Measurements from ENCODE around the gene HNRNPK.

Gene HNRNPK

DNA sequence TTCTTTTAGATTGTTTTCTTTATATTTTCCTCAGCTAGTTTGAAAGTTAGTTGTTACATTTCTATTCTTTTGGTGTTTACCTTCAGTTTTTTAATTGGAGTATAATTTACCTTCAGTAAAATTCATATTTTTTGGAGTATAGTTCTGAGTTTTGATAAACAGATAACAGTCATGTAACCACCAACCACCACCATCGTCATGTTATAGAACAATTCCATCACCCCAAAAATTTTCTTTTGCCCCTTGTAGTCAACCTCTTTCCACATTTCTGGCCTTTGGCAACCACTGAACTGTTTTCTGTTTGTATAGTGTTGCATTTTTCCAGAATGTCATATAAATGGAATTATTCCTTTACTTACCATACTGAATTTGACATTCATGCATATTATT is 7.4 kb upstream of the HNRNPK start:
- H3K4me3 ChIP-seq (ENCODE audit: low read depth, low read length): no peak overlapping the region
- TF ChIP-seq, protein P1, sequence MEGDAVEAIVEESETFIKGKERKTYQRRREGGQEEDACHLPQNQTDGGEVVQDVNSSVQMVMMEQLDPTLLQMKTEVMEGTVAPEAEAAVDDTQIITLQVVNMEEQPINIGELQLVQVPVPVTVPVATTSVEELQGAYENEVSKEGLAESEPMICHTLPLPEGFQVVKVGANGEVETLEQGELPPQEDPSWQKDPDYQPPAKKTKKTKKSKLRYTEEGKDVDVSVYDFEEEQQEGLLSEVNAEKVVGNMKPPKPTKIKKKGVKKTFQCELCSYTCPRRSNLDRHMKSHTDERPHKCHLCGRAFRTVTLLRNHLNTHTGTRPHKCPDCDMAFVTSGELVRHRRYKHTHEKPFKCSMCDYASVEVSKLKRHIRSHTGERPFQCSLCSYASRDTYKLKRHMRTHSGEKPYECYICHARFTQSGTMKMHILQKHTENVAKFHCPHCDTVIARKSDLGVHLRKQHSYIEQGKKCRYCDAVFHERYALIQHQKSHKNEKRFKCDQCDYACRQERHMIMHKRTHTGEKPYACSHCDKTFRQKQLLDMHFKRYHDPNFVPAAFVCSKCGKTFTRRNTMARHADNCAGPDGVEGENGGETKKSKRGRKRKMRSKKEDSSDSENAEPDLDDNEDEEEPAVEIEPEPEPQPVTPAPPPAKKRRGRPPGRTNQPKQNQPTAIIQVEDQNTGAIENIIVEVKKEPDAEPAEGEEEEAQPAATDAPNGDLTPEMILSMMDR (IDR thresholded peaks at IDR 0.05; ENCODE audit: control insufficient read depth, extremely low read depth, insufficient read depth): no peak

DNA sequence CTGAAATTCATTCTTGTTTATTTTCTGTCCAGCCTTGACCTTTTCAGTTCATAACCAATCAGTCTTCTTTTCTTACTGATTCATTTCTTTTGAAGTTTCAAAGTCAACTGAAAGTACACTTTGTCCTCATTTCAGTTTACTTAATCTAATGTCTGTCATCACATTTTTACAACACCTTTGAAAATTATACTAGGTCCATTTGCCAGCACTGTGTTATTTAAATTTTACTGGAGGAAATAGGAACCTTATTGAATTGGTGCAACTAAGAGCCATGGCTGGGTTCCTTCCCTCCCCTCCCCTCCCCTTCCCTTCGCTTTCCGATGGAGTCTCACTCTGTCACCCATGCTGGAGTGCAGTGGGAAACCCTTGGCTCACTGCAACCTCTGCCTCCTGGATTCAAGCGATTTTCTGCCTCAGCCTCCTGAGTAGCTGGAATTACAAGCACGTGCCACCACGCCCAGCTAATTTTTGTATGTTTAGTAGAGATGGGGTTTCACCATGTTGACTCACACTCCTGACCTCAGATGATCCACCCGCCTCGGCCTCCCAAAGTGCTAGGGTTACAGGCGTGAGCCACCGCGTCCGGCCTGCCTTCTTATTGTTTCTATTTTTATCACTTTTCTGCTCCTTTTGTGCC is 6.9 kb upstream of the HNRNPK start:
- no peak overlapping the region; the same call in 1 of the 2 replicates for H3K4me3 ChIP-seq (ENCODE audit: low read depth, low read length)
- DNase-seq (ENCODE audit: low read depth): peak; percentile 91

More for the DNA sequence above, 7.4 kb upstream of the HNRNPK start:
- no peak for DNase-seq (ENCODE audit: low read depth)

GRCh38 chr9:83986195-83986594 is 6.2 kb upstream of the HNRNPK start:
- no peak for DNase-seq (ENCODE audit: low read depth)
- H3K4me3 ChIP-seq (ENCODE audit: low read depth, low read length): peak overlapping the region; percentile 25; the same call in 1 of the 2 replicates
- TF ChIP-seq, protein P1 (IDR thresholded peaks at IDR 0.05; ENCODE audit: control insufficient read depth, extremely low read depth, insufficient read depth): no peak

More for the DNA sequence above, 6.9 kb upstream of the HNRNPK start:
- TF ChIP-seq, protein P1 (IDR thresholded peaks at IDR 0.05; ENCODE audit: control insufficient read depth, extremely low read depth, insufficient read depth): no peak

DNA sequence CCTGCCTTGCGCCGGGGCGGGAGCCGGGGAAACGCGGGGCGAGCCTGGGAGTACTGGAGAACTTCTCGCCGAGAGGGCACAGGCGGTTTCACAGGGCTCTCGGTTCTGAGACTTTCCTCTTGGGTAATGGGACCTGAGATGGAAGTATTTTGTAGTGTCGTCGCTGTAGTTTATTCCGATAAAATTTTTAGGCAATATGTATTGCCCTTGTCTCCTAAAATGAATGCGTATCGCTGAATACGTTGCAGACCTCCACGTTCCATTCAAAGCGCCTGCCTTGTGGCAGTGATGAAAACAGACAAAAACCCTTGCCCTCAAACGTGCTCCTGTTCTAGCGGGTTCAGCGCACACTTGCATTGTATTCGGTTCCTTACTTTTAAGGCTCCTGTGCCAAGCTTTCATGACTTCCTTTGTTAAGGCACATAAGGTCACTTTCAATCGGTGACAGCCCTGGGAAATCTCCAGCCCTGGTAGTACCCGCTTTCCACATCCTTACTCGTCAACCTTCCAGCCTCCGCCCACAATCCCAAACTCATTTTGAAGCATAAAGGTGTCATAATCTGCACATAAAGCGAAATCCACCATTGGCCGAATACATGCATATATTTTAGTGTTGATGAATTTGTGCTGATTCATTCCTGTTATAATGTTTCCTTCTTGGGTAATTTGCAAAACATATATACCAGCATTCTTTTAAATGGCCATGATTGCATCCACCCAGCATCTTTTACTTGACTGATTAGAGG is 1.3 kb upstream of the HNRNPK start:
- DNase-seq (ENCODE audit: low read depth): peak; percentile 58
- TF ChIP-seq, protein P1 (IDR thresholded peaks at IDR 0.05; ENCODE audit: control insufficient read depth, extremely low read depth, insufficient read depth): no peak
- peak overlapping the region; percentile 75 for H3K4me3 ChIP-seq (ENCODE audit: low read depth, low read length)

GRCh38 chr9:83980395-83981125 is 545 bp upstream of the HNRNPK start, which contains the start of gene RMI1:
Gene RMI1, plus strand, starts transcription at chr9:83980805. Its CDS starts 20,182 bp downstream, at chr9:84000987.
- DNase-seq (ENCODE audit: low read depth): peak; percentile 90
- TF ChIP-seq, protein P1 (IDR thresholded peaks at IDR 0.05; ENCODE audit: control insufficient read depth, extremely low read depth, insufficient read depth): peak; percentile 25; the same call in 1 of the 2 replicates

DNA sequence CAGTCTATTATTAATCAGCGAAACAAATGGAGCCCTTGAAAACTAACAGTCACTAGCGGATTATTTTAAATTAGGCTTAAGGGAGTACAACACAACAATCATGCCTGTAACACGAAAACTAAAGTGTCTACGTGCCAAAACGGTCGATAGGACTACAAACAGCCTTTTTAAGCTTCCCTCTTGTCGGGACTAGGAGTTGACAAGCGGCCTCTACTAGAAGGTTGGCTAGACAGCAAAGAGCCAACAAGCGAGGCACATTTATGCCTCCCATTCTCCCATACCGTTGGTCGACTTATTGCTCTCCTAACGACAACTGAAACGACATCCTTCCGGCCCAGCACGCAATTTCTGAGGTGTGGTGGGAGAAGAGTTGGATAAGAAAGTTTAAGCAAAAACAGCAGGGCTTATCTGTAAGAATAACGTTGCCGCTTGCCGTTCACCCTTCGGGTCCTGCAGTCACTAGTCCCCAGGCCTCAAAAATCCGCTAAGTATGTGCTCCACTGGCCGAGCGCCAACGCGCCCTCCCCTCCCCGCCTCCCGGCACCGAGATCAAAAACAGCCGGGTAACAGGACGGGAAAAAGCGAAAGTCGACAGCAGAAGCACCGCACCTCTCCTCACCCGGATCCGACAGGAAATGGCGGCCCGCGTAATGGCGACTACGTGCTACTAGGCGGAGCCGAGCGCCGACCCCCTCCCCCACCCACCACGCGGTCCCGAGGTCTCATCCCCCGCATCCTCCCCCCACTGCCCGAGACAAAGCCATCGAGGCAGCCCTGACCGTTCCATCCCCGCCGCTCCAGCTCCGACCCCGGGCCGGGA is 813 bp downstream of the HNRNPK start:
- TF ChIP-seq, protein P1 (IDR thresholded peaks at IDR 0.05; ENCODE audit: control insufficient read depth, extremely low read depth, insufficient read depth): no peak
- H3K4me3 ChIP-seq (ENCODE audit: low read depth, low read length): peak overlapping the region; percentile 75
- DNase-seq (ENCODE audit: low read depth): no peak

More at GRCh38 chr9:83980395-83981125, 545 bp upstream of the HNRNPK start, which contains the start of gene RMI1:
- H3K4me3 ChIP-seq (ENCODE audit: low read depth, low read length): peak within 1 kb of the TSS; percentile 75
